H1 (cell line): ENCODE results near the gene SMIM24. TPM values are rescaled to one million over a fixed set of nuclear protein-coding genes. Genes with fewer than 3 reads are reported as not detected.

Experiments used
- polyA plus RNA-seq, 7 experiments: library from polyadenylated mRNA; depleted of rRNA in 3 of 7; stranded (reverse) in 5 of 7; unstranded in 2 of 7; fragments of >200 nt in 5 of 7; fragments of 200-250 nt in 2 of 7; gene quantifications; 1 replicate in 5 of 7; 2 replicates in 1 of 7; 4 replicates in 1 of 7; pipeline versions ENCODE4 v1.2.1 to v1.2.3, GENCODE V29; 2011 to 2013; ENCODE audit warnings: missing spikeins in 2 of 7, mixed read lengths in 2 of 7
- total RNA-seq: library from RNA; stranded (reverse); fragmentation: NEBNext Ultra II Directional; extraction: Animal tissue kit (Norgen Biotek cat#: 25700); gene quantifications from 2 replicates; pipeline ENCODE4 v1.2.1, GENCODE V29; 2021
- TF ChIP-seq, protein P1 (sequence below): fragments of 300-600 bp; sonication (generic); IDR thresholded peaks from 2 replicates; pipeline ENCODE4 v1.7.1; 2012; ENCODE audit warnings: low read length, moderate library complexity, mild to moderate bottlenecking, inconsistent platforms; ENCODE audit not compliant: insufficient replicate concordance
- TF ChIP-seq, protein P2 (sequence below): IDR thresholded peaks from 2 replicates; pipeline ENCODE4 v1.6.1; 2012; ENCODE audit warnings: inconsistent platforms

Gene SMIM24
- total and polyA plus RNA-seq, 2 of the 8 experiments (the other 6 are each of a cell fraction or from before 2014, with no cell fraction given), result 3.8 to 4.5 TPM

DNA sequence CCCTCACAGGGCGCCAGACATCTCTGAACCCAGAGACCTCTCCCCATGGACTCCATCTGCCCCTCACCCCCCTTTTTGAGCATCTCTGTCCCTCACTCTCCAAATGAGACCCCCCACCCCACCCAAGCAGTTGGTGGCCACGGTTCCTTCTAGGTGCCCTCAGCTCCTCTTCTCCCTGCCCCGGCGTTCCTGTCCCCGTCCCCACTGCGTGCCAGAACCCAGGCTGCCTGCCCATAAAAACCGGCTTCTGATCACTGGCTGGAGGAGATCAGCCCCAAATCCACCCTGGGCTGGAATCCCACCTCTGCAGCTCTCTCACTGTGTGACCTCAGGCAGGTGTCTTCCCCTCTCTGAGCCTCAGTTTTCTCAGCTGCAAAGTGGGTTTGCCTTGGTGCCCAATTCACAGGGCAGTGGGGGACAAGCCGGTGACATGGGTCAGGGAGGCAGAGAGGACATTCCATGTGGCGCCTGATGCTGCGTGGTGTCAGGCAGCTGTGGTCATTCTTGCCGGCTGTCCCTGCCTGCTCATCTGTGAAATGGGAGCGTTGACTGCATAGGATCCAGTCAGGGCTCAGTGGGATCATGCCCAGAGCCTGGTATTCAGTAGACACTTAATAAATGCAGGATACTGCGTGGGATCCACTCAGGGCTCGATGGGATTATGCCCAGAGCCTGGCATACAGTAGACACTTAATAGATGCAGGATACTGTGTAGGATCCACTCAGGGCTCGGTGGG, 25.5 kb downstream of the SMIM24 start (continued):
- TF ChIP-seq, protein P1, sequence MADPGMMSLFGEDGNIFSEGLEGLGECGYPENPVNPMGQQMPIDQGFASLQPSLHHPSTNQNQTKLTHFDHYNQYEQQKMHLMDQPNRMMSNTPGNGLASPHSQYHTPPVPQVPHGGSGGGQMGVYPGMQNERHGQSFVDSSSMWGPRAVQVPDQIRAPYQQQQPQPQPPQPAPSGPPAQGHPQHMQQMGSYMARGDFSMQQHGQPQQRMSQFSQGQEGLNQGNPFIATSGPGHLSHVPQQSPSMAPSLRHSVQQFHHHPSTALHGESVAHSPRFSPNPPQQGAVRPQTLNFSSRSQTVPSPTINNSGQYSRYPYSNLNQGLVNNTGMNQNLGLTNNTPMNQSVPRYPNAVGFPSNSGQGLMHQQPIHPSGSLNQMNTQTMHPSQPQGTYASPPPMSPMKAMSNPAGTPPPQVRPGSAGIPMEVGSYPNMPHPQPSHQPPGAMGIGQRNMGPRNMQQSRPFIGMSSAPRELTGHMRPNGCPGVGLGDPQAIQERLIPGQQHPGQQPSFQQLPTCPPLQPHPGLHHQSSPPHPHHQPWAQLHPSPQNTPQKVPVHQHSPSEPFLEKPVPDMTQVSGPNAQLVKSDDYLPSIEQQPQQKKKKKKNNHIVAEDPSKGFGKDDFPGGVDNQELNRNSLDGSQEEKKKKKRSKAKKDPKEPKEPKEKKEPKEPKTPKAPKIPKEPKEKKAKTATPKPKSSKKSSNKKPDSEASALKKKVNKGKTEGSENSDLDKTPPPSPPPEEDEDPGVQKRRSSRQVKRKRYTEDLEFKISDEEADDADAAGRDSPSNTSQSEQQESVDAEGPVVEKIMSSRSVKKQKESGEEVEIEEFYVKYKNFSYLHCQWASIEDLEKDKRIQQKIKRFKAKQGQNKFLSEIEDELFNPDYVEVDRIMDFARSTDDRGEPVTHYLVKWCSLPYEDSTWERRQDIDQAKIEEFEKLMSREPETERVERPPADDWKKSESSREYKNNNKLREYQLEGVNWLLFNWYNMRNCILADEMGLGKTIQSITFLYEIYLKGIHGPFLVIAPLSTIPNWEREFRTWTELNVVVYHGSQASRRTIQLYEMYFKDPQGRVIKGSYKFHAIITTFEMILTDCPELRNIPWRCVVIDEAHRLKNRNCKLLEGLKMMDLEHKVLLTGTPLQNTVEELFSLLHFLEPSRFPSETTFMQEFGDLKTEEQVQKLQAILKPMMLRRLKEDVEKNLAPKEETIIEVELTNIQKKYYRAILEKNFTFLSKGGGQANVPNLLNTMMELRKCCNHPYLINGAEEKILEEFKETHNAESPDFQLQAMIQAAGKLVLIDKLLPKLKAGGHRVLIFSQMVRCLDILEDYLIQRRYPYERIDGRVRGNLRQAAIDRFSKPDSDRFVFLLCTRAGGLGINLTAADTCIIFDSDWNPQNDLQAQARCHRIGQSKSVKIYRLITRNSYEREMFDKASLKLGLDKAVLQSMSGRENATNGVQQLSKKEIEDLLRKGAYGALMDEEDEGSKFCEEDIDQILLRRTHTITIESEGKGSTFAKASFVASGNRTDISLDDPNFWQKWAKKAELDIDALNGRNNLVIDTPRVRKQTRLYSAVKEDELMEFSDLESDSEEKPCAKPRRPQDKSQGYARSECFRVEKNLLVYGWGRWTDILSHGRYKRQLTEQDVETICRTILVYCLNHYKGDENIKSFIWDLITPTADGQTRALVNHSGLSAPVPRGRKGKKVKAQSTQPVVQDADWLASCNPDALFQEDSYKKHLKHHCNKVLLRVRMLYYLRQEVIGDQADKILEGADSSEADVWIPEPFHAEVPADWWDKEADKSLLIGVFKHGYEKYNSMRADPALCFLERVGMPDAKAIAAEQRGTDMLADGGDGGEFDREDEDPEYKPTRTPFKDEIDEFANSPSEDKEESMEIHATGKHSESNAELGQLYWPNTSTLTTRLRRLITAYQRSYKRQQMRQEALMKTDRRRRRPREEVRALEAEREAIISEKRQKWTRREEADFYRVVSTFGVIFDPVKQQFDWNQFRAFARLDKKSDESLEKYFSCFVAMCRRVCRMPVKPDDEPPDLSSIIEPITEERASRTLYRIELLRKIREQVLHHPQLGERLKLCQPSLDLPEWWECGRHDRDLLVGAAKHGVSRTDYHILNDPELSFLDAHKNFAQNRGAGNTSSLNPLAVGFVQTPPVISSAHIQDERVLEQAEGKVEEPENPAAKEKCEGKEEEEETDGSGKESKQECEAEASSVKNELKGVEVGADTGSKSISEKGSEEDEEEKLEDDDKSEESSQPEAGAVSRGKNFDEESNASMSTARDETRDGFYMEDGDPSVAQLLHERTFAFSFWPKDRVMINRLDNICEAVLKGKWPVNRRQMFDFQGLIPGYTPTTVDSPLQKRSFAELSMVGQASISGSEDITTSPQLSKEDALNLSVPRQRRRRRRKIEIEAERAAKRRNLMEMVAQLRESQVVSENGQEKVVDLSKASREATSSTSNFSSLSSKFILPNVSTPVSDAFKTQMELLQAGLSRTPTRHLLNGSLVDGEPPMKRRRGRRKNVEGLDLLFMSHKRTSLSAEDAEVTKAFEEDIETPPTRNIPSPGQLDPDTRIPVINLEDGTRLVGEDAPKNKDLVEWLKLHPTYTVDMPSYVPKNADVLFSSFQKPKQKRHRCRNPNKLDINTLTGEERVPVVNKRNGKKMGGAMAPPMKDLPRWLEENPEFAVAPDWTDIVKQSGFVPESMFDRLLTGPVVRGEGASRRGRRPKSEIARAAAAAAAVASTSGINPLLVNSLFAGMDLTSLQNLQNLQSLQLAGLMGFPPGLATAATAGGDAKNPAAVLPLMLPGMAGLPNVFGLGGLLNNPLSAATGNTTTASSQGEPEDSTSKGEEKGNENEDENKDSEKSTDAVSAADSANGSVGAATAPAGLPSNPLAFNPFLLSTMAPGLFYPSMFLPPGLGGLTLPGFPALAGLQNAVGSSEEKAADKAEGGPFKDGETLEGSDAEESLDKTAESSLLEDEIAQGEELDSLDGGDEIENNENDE, result no peak
- TF ChIP-seq, protein P2, sequence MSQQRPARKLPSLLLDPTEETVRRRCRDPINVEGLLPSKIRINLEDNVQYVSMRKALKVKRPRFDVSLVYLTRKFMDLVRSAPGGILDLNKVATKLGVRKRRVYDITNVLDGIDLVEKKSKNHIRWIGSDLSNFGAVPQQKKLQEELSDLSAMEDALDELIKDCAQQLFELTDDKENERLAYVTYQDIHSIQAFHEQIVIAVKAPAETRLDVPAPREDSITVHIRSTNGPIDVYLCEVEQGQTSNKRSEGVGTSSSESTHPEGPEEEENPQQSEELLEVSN, result no peak
